DOHH2 (cell line): ENCODE data around the gene FAM47B.

Source experiments
- EZH2phosphoT487 ChIP-seq: fragments of 200-600 bp; sonication (generic); IDR thresholded peaks from 2 replicates; pipeline ENCODE4 v1.6.1; 2017; ENCODE audit warnings: borderline replicate concordance, mild to moderate bottlenecking, antibody characterized with exemption, low read length, moderate library complexity, mixed read lengths
- TF ChIP-seq, protein P1 (sequence below): fragments of 200-600 bp; sonication (generic); IDR thresholded peaks from one replicate; pipeline ENCODE4 v1.5.1; 2014; ENCODE audit warnings: antibody characterized with exemption, mild to moderate bottlenecking, low read depth, low read length; ENCODE audit not compliant: poor library complexity, severe bottlenecking

DNA sequence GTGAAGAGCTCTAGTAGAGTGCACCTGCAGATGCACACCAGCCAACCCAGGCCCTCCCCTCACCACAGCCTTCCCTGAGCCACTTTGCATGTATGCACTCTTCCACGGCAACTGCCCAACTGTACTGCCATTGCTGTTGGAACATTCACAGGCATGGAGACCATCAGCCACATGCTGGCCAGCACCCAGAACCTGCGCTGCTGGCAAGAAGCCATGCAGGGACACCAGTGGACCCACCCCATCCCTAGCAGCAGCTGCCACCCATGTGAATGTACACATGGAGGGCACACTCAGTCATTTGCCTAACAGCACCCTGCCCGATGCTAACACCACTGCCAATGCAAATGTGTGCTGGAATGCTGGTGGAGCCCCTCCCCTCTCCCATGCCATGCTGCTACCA, 35.6 kb downstream of the FAM47B start:
- TF ChIP-seq, protein P1, sequence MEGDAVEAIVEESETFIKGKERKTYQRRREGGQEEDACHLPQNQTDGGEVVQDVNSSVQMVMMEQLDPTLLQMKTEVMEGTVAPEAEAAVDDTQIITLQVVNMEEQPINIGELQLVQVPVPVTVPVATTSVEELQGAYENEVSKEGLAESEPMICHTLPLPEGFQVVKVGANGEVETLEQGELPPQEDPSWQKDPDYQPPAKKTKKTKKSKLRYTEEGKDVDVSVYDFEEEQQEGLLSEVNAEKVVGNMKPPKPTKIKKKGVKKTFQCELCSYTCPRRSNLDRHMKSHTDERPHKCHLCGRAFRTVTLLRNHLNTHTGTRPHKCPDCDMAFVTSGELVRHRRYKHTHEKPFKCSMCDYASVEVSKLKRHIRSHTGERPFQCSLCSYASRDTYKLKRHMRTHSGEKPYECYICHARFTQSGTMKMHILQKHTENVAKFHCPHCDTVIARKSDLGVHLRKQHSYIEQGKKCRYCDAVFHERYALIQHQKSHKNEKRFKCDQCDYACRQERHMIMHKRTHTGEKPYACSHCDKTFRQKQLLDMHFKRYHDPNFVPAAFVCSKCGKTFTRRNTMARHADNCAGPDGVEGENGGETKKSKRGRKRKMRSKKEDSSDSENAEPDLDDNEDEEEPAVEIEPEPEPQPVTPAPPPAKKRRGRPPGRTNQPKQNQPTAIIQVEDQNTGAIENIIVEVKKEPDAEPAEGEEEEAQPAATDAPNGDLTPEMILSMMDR: no peak
- no peak for TF ChIP-seq EZH2phosphoT487
